Measurements from ENCODE around the gene RDH8. TPM values are rescaled to one million over a fixed set of nuclear protein-coding genes. Genes with fewer than 3 reads are reported as not detected.

Gene RDH8
- polyA plus RNA-seq, 1 donor (not counting 4 experiments of a cell fraction or from before 2014, with no cell fraction given): not detected

DNA sequence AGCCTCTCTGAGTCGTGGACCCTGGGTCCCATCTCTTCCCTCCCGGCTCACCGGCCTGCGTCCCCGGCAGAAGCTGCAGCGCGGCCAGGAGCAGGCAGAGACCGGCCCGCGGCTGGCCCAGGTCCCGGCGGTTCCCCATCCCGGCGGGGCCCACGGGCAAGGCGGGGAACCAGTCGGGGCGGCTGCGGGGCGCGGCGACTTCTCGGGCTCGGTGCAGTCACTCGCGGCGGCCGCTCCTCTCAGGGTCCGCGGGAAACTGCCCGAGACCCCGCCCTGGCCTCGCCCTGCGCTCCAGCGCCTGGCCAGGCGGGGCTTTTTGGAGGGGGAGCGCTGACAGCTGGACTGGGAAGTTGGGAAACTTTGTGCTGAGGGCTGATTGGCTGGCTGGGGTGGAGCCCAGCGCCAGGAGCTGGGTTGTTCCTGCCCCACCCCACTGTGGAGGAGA is 3.0 kb upstream of the RDH8 start, which contains the start of gene COL5A3:
COL5A3 (minus strand) TSS at position 258 of the 445 bp plus-strand sequence; CDS start at position 139, 119 bp downstream.
- H3K27me3 ChIP-seq (ENCODE audit: control insufficient read depth, extremely low read depth, insufficient read depth, low read length): no peaks in the 10 kb centered on the region
- TF ChIP-seq EZH2 (IDR thresholded peaks at IDR 0.05; ENCODE audit: low read length): no peak
- TF ChIP-seq, protein P1, sequence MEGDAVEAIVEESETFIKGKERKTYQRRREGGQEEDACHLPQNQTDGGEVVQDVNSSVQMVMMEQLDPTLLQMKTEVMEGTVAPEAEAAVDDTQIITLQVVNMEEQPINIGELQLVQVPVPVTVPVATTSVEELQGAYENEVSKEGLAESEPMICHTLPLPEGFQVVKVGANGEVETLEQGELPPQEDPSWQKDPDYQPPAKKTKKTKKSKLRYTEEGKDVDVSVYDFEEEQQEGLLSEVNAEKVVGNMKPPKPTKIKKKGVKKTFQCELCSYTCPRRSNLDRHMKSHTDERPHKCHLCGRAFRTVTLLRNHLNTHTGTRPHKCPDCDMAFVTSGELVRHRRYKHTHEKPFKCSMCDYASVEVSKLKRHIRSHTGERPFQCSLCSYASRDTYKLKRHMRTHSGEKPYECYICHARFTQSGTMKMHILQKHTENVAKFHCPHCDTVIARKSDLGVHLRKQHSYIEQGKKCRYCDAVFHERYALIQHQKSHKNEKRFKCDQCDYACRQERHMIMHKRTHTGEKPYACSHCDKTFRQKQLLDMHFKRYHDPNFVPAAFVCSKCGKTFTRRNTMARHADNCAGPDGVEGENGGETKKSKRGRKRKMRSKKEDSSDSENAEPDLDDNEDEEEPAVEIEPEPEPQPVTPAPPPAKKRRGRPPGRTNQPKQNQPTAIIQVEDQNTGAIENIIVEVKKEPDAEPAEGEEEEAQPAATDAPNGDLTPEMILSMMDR (optimal IDR thresholded peaks at IDR 0.05 in 1 of 3, IDR thresholded peaks at IDR 0.05 in 1 of 3, conservative IDR thresholded peaks at IDR 0.05 in 1 of 3; ENCODE audit: extremely low read depth in 1 of 3, insufficient read depth in 2 of 3, low read length in 3 of 3): no peak
- no peak within 1 kb of the TSS for H2AFZ ChIP-seq (ENCODE audit: control insufficient read depth, low read length)
- H3K36me3 ChIP-seq (ENCODE audit: control insufficient read depth in 2 of 2, extremely low read depth in 1 of 2, insufficient read depth in 2 of 2, low read length in 2 of 2): no peaks in the 10 kb centered on the region
- peaks cover 13% of the 10 kb centered on the region for H3K4me1 ChIP-seq (ENCODE audit: control insufficient read depth, extremely low read depth, insufficient read depth, low read length)
- H3K79me2 ChIP-seq (ENCODE audit: control insufficient read depth, insufficient read depth, low read length): no peaks in the 10 kb centered on the region
- H3K9me1 ChIP-seq (ENCODE audit: control insufficient read depth, extremely low read depth, insufficient read depth, low read length): peaks cover 5% of the 10 kb centered on the region
- peak within 1 kb of the TSS; percentile 74 for H3K4me2 ChIP-seq (ENCODE audit: control insufficient read depth, extremely low read depth, insufficient read depth, low read depth, low read length)
- peak within 1 kb of the TSS; percentile 26 to 46 (median 30) for H3K4me3 ChIP-seq (ENCODE audit: control insufficient read depth in 2 of 3, extremely low read depth in 1 of 3, insufficient read depth in 2 of 3, low read depth in 1 of 3, low read length in 3 of 3)
- dilution Hi-C loops (cut with MboI; ENCODE audit: extremely low pct_ligation_motif_present, low sequenced_read_pairs): no loop called here
- DNase-seq (ENCODE audit: low read depth, low spot score): no peak
- FAIRE-seq: no peak
- H4K20me1 ChIP-seq (ENCODE audit: control insufficient read depth, extremely low read depth, insufficient read depth, low read length): peaks cover 3% of the 10 kb centered on the region
- H3K9me3 ChIP-seq (ENCODE audit: control insufficient read depth, low read depth, low read length): no peaks in the 10 kb centered on the region
- no peak within 1 kb of the TSS for H3K27ac ChIP-seq (ENCODE audit: control insufficient read depth, insufficient read depth, low read length)
- no peak within 1 kb of the TSS for H3K9ac ChIP-seq (ENCODE audit: control insufficient read depth, extremely low read depth, insufficient read depth, low read length)

DNA sequence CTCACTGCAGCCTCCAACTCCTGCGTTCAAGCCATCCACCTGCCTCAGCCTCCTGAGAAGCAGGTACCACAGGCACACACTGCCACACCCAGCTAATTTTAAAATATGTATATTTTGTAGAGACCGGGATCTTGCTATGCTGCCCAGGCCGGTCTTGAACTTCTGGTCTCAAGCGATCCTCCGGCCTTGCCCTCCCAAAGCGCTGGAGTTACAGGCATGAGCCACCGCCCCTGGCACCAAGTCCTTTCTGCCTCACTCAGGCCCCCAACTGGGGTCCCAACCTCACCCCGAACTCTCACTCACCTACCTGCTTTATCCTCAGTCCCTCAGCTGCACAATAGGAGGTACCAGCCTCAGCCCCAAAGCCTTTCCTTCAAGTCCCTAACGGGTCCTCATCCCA is 2.3 kb upstream of the RDH8 start:
- FAIRE-seq (no peak), DNase-seq (ENCODE audit: low read depth, low spot score) (no peak)
- Histone ChIP-seq H3K27ac (ENCODE audit: control insufficient read depth, insufficient read depth, low read length) (no peak overlapping the region), H3K79me2 (ENCODE audit: control insufficient read depth, insufficient read depth, low read length) (no peaks in the 10 kb centered on the region), H3K4me2 (ENCODE audit: control insufficient read depth, extremely low read depth, insufficient read depth, low read depth, low read length) (peak overlapping the region; percentile 74), H4K20me1 (ENCODE audit: control insufficient read depth, extremely low read depth, insufficient read depth, low read length) (peaks cover 3% of the 10 kb centered on the region), H2AFZ (ENCODE audit: control insufficient read depth, low read length) (no peak overlapping the region), H3K9ac (ENCODE audit: control insufficient read depth, extremely low read depth, insufficient read depth, low read length) (no peak overlapping the region), H3K9me1 (ENCODE audit: control insufficient read depth, extremely low read depth, insufficient read depth, low read length) (peaks cover 5% of the 10 kb centered on the region), H3K4me3 (ENCODE audit: control insufficient read depth in 2 of 3, extremely low read depth in 1 of 3, insufficient read depth in 2 of 3, low read depth in 1 of 3, low read length in 3 of 3) (no peak overlapping the region), H3K27me3 (ENCODE audit: control insufficient read depth, extremely low read depth, insufficient read depth, low read length) (no peaks in the 10 kb centered on the region), H3K36me3 (ENCODE audit: control insufficient read depth in 2 of 2, extremely low read depth in 1 of 2, insufficient read depth in 2 of 2, low read length in 2 of 2) (no peaks in the 10 kb centered on the region), H3K9me3 (ENCODE audit: control insufficient read depth, low read depth, low read length) (no peaks in the 10 kb centered on the region), H3K4me1 (ENCODE audit: control insufficient read depth, extremely low read depth, insufficient read depth, low read length) (peaks cover 13% of the 10 kb centered on the region)
- TF ChIP-seq, protein P1 (optimal IDR thresholded peaks at IDR 0.05 in 1 of 3, IDR thresholded peaks at IDR 0.05 in 1 of 3, conservative IDR thresholded peaks at IDR 0.05 in 1 of 3; ENCODE audit: extremely low read depth in 1 of 3, insufficient read depth in 2 of 3, low read length in 3 of 3): no peak
- TF ChIP-seq EZH2 (IDR thresholded peaks at IDR 0.05; ENCODE audit: low read length): no peak
- dilution Hi-C loops (cut with MboI; ENCODE audit: extremely low pct_ligation_motif_present, low sequenced_read_pairs): no loop called here

All from keratinocyte (primary cell).